ENCODE results near the gene DPYSL3. TPM values are rescaled to one million over a fixed set of nuclear protein-coding genes. Genes with fewer than 3 reads are reported as not detected.

DPYSL3 gene
- total RNA-seq, 4 donors from 2014 or later = 7.4 to 42.1 (median 21.8) TPM

Small RNA genes within 50 kb of the gene (small RNA-seq; reads per million reads assigned to genes)
- gene AC011373.1 = 0 reads per million in 2 donors

Data from Peyer's patch (tissue), 4 donors.